Naive thymus-derived CD8-positive, alpha-beta T cell (primary cell): Measurements from ENCODE around the gene CELF1. TPM values are rescaled to one million over a fixed set of nuclear protein-coding genes. Genes with fewer than 3 reads are reported as not detected.

Experiments
- polyA plus RNA-seq, 3 donors: library from polyadenylated mRNA; unstranded; fragments of 300-500 nt; fragmentation: Illumina TruSeq; gene quantifications; one replicate each; pipeline ENCODE4 v1.2.3, GENCODE V29; 2021
- total RNA-seq, 8 experiments: library from RNA in 2 of 8; stranded (reverse) in 2 of 8; gene quantifications; one replicate each; pipeline ENCODE4 v1.2.3 and lab custom pipeline; 2021 to 2026

The CELF1 gene
- total and polyA plus RNA-seq, 5 experiments from 2014 or later: 45.3 to 138 (median 79.3) TPM

Other genes with a start within 250 kb of the CELF1 start
- under 1 TPM in 1 of 2 experiments, not detected in 1; 0.16 TPM for gene MYBPC3, start 200.4 kb downstream of the CELF1 start, total RNA-seq
- not detected for gene MYBPC3, start 200.4 kb downstream of the CELF1 start, polyA plus RNA-seq
- gene SPI1, start 174.6 kb downstream of the CELF1 start, total RNA-seq: 1 to 10 TPM; 3.4 to 4.7 TPM
- not detected for gene SPI1, start 174.6 kb downstream of the CELF1 start, polyA plus RNA-seq
- gene SLC39A13, start 144.5 kb downstream of the CELF1 start, total RNA-seq: 10 to 100 TPM; 63.2 to 63.9 TPM
- 10 to 100 TPM; 23.8 to 41.9 (median 24.4) TPM for gene SLC39A13, start 144.5 kb downstream of the CELF1 start, polyA plus RNA-seq
- 10 to 100 TPM; 58.4 to 60.0 TPM for gene PSMC3, start 126.7 kb downstream of the CELF1 start, total RNA-seq
- gene PSMC3, start 126.7 kb downstream of the CELF1 start, polyA plus RNA-seq: 100 to 1,000 TPM in 1 of 3 donors, 10 to 100 TPM in 2; 91.5 to 106 (median 94.0) TPM
- 1 to 10 TPM; 1.3 to 1.5 TPM for gene RAPSN, start 104.0 kb downstream of the CELF1 start, total RNA-seq
- not detected for gene RAPSN, start 104.0 kb downstream of the CELF1 start, polyA plus RNA-seq
- 10 to 100 TPM; 19.1 to 22.2 TPM for gene PTPMT1, start 12.5 kb upstream of the CELF1 start, total RNA-seq
- 10 to 100 TPM; 58.7 to 73.3 (median 71.0) TPM for gene PTPMT1, start 12.5 kb upstream of the CELF1 start, polyA plus RNA-seq
- 10 to 100 TPM; 26.1 to 29.1 TPM for gene KBTBD4, start 25.8 kb upstream of the CELF1 start, total RNA-seq
- gene KBTBD4, start 25.8 kb upstream of the CELF1 start, polyA plus RNA-seq: 10 to 100 TPM; 44.3 to 45.1 (median 44.3) TPM
- gene NDUFS3, start 25.9 kb upstream of the CELF1 start, total RNA-seq: 100 to 1,000 TPM; 100 to 106 TPM
- gene NDUFS3, start 25.9 kb upstream of the CELF1 start, polyA plus RNA-seq: 100 to 1,000 TPM in 2 of 3 donors, 10 to 100 TPM in 1; 92.0 to 109 (median 101) TPM
- gene FAM180B, start 33.5 kb upstream of the CELF1 start, total RNA-seq: under 1 TPM in 1 of 2 experiments, not detected in 1; 0.26 TPM
- gene FAM180B, start 33.5 kb upstream of the CELF1 start, polyA plus RNA-seq: not detected
- gene C1QTNF4, start 41.3 kb upstream of the CELF1 start, total RNA-seq: 1 to 10 TPM in 1 of 2 experiments, under 1 TPM in 1; 0.91 to 1.2 TPM
- under 1 TPM in 1 of 3 donors, not detected in 2; 0.22 TPM for gene C1QTNF4, start 41.3 kb upstream of the CELF1 start, polyA plus RNA-seq
- 10 to 100 TPM; 21.7 to 22.9 TPM for gene MTCH2, start 89.4 kb upstream of the CELF1 start, total RNA-seq
- 10 to 100 TPM; 54.2 to 67.0 (median 62.3) TPM for gene MTCH2, start 89.4 kb upstream of the CELF1 start, polyA plus RNA-seq
- 10 to 100 TPM in 1 of 2 experiments, 1 to 10 TPM in 1; 9.5 to 12.1 TPM for gene AGBL2, start 162.2 kb upstream of the CELF1 start, total RNA-seq
- 1 to 10 TPM; 1.5 to 2.9 (median 2.1) TPM for gene AGBL2, start 162.2 kb upstream of the CELF1 start, polyA plus RNA-seq
- 100 to 1,000 TPM; 304 to 316 TPM for gene FNBP4, start 214.2 kb upstream of the CELF1 start, total RNA-seq
- gene FNBP4, start 214.2 kb upstream of the CELF1 start, polyA plus RNA-seq: 10 to 100 TPM; 40.4 to 49.4 (median 43.3) TPM